Measurements from ENCODE around the gene SERPING1.

The SERPING1 gene

DNA sequence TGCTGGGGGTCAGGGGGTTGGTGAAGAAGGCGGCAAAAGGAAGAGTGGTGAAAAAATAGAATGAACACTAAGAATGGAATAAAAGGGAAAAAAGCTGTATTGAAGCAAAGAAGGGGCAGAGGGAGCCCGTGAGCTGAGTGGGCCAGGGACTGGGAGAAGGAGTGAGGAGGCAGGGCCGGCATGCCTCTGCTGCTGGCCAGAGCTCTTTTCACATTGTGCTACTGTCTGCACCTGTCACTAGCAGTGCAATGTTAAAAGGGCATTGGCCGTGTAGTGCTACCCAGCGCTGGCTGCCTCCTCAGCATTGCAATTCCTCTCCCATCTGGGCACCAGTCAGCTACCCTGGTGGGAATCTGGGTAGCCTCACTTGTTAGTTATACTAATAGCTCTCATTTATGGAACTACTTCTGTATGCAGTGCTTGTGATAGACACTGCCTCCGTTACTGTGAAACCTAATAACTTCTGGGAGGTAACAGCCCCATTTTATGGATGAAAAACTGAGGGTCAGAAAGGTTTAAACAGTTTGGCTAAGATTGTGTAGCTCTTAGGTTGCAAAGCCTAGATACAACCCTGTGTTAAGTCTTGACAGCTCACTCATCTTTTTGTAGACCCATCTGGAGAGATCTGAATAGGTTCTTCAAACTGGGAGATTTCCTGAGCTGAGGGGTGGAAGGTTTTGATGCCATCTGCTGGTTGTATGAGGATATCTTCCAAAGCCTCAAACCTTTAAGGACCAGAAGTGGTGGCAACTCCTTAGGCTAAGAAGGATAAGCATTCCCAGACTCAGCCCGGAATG is 43.7 kb downstream of the SERPING1 start:
- no peak for DNase-seq (ENCODE audit: insufficient read length, low spot score)
- peak; percentile 71 for FAIRE-seq
- TF ChIP-seq POU2F2 (IDR thresholded peaks at IDR 0.05; ENCODE audit: low read depth, low read length), result no peak
- no peak for TF ChIP-seq PAX5 (IDR thresholded peaks at IDR 0.05; ENCODE audit: insufficient read depth, low read length, severe bottlenecking)
- no peak for TF ChIP-seq POLR2A (IDR thresholded peaks at IDR 0.05; ENCODE audit: low read depth, low read length)
- TF ChIP-seq POLR2AphosphoS5 (IDR thresholded peaks at IDR 0.05; ENCODE audit: low read depth, low read length), result no peak
- no peak for TF ChIP-seq TAF1 (IDR thresholded peaks at IDR 0.05; ENCODE audit: low read depth, low read length)

DNA sequence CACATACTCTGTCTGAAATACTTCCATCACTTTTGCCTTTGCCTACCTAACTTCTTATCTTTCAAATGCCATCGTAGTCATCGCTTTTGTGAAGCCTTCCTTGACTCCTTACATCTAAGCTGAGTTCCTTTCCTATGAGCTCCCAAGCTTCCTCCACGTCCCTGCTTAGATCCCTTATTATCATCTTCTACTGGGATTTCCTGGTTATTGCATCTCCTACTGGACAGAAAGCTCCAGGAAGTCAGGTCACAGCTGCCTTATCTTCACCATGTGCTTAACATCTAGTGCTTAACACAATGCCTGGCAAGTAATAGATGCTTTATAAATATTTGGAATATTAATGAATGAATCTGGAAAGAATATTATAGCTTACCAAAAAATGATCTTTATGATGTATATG is 46.3 kb downstream of the SERPING1 start:
- DNase-seq (ENCODE audit: insufficient read length, low spot score) (no peak), FAIRE-seq (no peak)
- TF ChIP-seq POLR2AphosphoS5 (IDR thresholded peaks at IDR 0.05; ENCODE audit: low read depth, low read length) (no peak), POLR2A (IDR thresholded peaks at IDR 0.05; ENCODE audit: low read depth, low read length) (no peak), TAF1 (IDR thresholded peaks at IDR 0.05; ENCODE audit: low read depth, low read length) (no peak), POU2F2 (IDR thresholded peaks at IDR 0.05; ENCODE audit: low read depth, low read length) (no peak)

DNA sequence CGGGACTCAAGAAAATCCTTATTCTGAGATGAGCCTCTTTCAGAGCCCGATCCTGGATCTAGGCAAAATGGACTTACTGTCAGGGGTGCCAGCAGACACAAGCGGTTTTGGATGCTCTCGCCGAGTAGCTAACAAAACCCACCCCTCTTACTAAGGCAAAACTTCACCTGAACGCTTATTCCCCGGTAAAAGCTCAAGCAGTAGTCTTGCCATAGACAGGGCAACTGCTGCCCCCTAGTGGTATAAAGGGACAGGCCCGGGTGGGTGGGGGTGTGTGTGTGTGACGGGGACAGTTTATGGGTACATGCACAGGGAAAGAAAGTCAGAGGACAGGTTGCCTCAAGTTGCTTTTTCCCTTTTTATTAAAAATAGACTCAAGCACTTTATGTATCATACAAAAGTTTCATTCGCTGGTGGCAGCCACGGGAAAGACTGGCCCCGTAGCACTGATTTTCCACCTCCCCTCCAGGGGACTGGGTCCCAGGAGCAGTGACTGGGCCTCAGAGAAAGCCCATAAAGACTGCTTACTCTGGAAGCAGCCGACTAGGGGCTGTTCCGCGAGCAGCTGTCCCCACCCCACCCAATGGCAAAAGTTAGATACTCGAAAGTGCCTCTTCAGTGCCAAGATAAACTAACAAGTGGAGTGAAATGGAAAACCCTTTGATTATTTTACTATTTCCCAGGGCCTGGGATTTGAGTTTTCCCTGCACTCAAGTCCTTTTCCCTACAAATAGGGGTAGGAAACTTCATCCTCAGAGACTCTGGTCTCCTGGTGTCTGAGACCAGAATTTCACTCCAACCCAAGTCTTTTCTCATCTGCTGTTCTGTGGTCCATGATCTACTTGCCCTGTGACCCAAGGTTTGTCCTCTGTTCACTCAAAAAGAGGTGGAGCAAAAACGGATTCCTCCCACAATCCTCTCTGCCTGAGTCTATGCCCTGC is 47.5 kb downstream of the SERPING1 start:
- TF ChIP-seq POU2F2 (IDR thresholded peaks at IDR 0.05; ENCODE audit: low read depth, low read length), result no peak
- no peak for TF ChIP-seq POLR2AphosphoS5 (IDR thresholded peaks at IDR 0.05; ENCODE audit: low read depth, low read length)
- no peak for TF ChIP-seq SPI1 (IDR thresholded peaks at IDR 0.05; ENCODE audit: low read depth, low read length)
- no peak for TF ChIP-seq PAX5 (IDR thresholded peaks at IDR 0.05; ENCODE audit: insufficient read depth, low read length, severe bottlenecking)
- no peak for TF ChIP-seq POLR2A (IDR thresholded peaks at IDR 0.05; ENCODE audit: low read depth, low read length)
- no peak for TF ChIP-seq TAF1 (IDR thresholded peaks at IDR 0.05; ENCODE audit: low read depth, low read length)

DNA sequence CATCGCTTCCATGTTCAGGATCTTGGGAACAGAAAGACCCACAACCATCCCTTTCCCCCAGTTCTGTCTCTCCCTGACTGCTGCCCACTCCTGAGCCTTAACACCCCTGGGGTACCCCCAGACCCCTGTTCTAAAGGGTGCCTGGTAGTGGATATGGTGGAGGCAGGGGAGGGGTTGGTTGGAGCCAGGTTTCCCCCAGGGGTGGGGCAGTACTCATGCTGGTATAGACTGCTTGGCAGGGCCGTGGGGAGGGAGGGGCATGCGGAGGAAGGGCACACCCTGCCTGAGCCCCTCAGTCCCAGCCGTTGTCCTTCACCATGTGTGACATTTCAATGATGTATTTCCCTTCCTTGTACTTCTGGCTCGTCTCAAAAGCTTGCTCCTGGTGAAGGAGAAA is 48.2 kb downstream of the SERPING1 start:
- FAIRE-seq (no peak), DNase-seq (ENCODE audit: insufficient read length, low spot score) (no peak)
- TF ChIP-seq POLR2AphosphoS5 (IDR thresholded peaks at IDR 0.05; ENCODE audit: low read depth, low read length), result no peak
- TF ChIP-seq TAF1 (IDR thresholded peaks at IDR 0.05; ENCODE audit: low read depth, low read length), result no peak
- no peak for TF ChIP-seq POLR2A (IDR thresholded peaks at IDR 0.05; ENCODE audit: low read depth, low read length)
- no peak for TF ChIP-seq POU2F2 (IDR thresholded peaks at IDR 0.05; ENCODE audit: low read depth, low read length)
- TF ChIP-seq PAX5 (IDR thresholded peaks at IDR 0.05; ENCODE audit: insufficient read depth, low read length, severe bottlenecking), result no peak
- TF ChIP-seq SPI1 (IDR thresholded peaks at IDR 0.05; ENCODE audit: low read depth, low read length), result no peak

More for the DNA sequence above, 47.5 kb downstream of the SERPING1 start:
- FAIRE-seq (peak; percentile 82), DNase-seq (ENCODE audit: insufficient read length, low spot score) (peak; percentile 70)

DNA sequence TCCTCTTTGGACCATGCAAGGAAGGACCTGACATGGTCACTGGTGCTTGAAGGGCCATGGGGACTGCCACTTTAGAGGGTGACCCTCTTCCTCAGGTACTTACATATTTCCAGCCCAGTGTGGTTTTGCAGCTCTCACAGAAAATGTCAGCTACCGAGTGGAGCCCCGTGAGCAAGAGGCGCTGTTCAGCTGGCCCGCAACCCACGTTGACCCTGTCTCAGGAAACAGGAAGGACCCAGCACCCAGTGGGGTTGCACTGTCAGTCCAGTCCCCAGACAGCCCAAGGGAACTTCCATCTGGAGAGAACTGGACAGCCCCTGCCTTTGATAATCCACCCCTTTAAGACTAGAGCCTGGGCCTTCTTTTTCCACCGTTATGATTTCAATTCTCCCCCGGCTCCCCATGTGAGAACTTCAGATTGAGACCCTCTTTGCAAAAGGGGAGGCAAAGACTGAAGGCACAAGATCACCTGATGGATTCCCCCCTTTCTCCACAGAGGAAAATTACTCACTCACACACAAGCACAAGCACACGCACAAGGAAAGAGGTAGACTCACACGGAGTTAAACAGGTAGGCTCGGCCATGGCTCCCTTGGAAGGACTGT is 48.8 kb downstream of the SERPING1 start:
- FAIRE-seq, result no peak
- no peak for DNase-seq (ENCODE audit: insufficient read length, low spot score)
- TF ChIP-seq PAX5 (IDR thresholded peaks at IDR 0.05; ENCODE audit: insufficient read depth, low read length, severe bottlenecking) (no peak), TAF1 (IDR thresholded peaks at IDR 0.05; ENCODE audit: low read depth, low read length) (no peak), POLR2AphosphoS5 (IDR thresholded peaks at IDR 0.05; ENCODE audit: low read depth, low read length) (no peak), SPI1 (IDR thresholded peaks at IDR 0.05; ENCODE audit: low read depth, low read length) (no peak), POLR2A (IDR thresholded peaks at IDR 0.05; ENCODE audit: low read depth, low read length) (no peak), POU2F2 (IDR thresholded peaks at IDR 0.05; ENCODE audit: low read depth, low read length) (no peak)

DNA sequence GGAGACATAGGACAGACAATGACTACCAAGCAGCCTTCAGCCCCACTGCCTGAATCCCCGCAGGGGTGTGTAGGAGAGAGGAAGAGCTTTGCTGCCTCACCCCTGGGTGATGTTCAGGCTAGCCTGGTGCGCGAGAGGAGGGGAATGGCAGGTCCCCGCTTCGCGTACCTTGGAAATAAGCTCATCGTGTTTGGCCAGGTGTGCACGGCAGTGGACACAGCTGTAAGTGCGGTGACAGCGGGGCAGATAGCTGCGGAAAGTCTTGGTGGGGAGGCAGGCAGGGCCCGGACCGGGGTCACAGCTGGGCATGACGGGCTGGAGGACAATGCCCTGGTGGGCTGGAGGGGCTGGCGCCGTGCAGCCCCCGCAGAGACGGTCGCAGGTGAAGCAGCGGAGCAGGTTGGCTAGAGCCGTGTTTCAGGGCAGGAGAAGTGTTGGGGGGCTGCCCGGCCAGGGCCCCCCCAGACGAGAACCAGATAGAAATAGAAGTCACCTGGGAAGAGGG is 49.4 kb downstream of the SERPING1 start:
- FAIRE-seq, result no peak
- no peak for DNase-seq (ENCODE audit: insufficient read length, low spot score)
- no peak for TF ChIP-seq POLR2A (IDR thresholded peaks at IDR 0.05; ENCODE audit: low read depth, low read length)
- TF ChIP-seq PAX5 (IDR thresholded peaks at IDR 0.05; ENCODE audit: insufficient read depth, low read length, severe bottlenecking), result no peak
- TF ChIP-seq POLR2AphosphoS5 (IDR thresholded peaks at IDR 0.05; ENCODE audit: low read depth, low read length), result no peak
- TF ChIP-seq TAF1 (IDR thresholded peaks at IDR 0.05; ENCODE audit: low read depth, low read length), result no peak
- no peak for TF ChIP-seq POU2F2 (IDR thresholded peaks at IDR 0.05; ENCODE audit: low read depth, low read length)
- TF ChIP-seq SPI1 (IDR thresholded peaks at IDR 0.05; ENCODE audit: low read depth, low read length), result no peak

DNA sequence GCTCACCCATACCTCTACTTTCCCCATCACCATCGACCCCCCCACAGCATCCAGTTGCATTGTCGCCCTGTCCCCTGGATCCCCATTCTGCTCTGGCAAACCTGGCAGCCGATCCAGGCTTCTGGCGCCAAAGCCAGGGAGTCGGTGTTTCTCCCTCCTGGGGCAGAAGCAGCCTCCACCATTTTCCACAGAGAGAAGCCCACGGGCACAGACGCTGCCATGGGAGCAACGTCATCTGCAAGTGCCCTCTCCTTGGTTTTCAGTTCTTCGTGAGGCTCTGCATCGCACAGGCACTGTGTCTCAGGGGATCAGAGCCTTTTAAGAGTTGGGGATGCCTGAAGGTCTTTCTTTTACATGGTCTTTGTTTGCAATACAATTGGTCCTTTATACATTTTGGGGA is 49.9 kb downstream of the SERPING1 start:
- DNase-seq (ENCODE audit: insufficient read length, low spot score) (no peak), FAIRE-seq (no peak)
- TF ChIP-seq POU2F2 (IDR thresholded peaks at IDR 0.05; ENCODE audit: low read depth, low read length) (no peak), PAX5 (IDR thresholded peaks at IDR 0.05; ENCODE audit: insufficient read depth, low read length, severe bottlenecking) (no peak), SPI1 (IDR thresholded peaks at IDR 0.05; ENCODE audit: low read depth, low read length) (no peak), POLR2A (IDR thresholded peaks at IDR 0.05; ENCODE audit: low read depth, low read length) (no peak), POLR2AphosphoS5 (IDR thresholded peaks at IDR 0.05; ENCODE audit: low read depth, low read length) (no peak), TAF1 (IDR thresholded peaks at IDR 0.05; ENCODE audit: low read depth, low read length) (no peak)

DNA sequence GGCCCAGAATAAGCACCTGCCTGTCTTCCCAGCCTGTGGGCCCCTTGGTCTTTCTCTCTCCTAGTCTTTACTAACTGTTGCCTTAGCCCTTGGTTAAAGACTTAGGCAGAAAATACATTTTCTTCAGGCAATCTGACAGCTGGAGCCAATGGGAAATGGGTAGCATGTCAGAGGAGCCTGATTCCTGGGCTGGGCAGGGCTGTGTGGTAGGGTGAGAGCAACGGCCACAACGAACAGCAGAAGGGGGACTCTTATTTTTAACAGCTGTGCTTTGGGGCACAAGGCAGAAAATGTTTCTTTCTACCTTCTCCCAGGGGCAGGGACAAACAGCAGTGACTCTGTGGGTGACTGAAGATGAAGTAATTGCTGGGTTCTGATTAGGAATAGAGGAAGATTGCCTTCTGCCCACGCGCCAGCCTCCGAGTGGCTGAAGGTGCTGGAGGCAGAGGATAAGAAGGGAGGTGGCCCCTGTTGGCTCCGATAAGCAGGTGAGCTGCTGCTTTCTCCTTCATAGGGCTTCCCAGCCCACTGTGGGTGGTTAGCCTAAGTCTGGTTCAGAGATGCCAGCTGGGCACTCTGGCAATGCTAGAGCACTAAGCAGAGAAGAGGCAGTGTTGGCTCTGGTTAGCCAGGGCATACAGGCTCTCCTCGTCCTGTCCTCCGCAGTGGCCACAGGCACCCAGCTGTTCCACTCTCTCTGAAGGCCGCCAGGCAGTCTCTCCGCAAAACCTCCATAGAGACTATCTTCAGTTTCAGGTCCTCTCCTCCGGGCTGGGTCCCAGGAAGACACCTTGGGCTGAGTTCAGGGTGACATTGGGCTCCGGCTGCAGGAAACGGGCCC is 50.7 kb downstream of the SERPING1 start:
- DNase-seq (ENCODE audit: insufficient read length, low spot score), result no peak
- TF ChIP-seq POLR2AphosphoS5 (IDR thresholded peaks at IDR 0.05; ENCODE audit: low read depth, low read length), result no peak
- no peak for FAIRE-seq
